ENCODE measurements around the gene TANC1.

DNA sequence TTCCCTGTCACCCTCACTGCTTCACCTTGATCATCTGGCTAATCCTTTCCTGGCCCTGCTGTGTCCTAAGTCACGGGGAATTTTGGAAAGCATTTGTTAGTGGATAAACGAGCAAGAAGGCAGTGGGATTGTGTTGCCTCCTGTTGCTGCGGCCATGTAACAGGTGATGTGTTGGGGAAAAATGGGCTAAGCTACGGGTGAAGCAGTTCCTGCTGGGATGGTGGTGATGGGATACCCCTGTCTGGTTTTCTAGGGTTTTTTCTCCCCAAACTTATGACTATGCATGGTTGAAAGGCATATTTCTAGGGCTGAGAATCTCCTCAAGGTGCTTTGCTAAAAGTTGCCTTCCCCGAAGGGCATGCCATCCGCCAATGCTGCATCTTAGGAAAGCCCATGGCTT lies 249.9 kb downstream of the TANC1 start:
- TF ChIP-seq, protein P1, sequence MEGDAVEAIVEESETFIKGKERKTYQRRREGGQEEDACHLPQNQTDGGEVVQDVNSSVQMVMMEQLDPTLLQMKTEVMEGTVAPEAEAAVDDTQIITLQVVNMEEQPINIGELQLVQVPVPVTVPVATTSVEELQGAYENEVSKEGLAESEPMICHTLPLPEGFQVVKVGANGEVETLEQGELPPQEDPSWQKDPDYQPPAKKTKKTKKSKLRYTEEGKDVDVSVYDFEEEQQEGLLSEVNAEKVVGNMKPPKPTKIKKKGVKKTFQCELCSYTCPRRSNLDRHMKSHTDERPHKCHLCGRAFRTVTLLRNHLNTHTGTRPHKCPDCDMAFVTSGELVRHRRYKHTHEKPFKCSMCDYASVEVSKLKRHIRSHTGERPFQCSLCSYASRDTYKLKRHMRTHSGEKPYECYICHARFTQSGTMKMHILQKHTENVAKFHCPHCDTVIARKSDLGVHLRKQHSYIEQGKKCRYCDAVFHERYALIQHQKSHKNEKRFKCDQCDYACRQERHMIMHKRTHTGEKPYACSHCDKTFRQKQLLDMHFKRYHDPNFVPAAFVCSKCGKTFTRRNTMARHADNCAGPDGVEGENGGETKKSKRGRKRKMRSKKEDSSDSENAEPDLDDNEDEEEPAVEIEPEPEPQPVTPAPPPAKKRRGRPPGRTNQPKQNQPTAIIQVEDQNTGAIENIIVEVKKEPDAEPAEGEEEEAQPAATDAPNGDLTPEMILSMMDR (conservative IDR thresholded peaks at IDR 0.05; ENCODE audit: low read length), result no peak
- TF ChIP-seq EZH2phosphoT487 (IDR thresholded peaks at IDR 0.05; ENCODE audit: borderline replicate concordance), result no peak
